Ovary (tissue), 3 donors: ENCODE data around the gene ZMYM1.

Experiments used
- CTCF ChIP-seq, 3 donors: fragments of 450-650 bp in 2 of 3; fragments of 200-600 bp in 1 of 3; IDR thresholded peaks; one replicate each; pipeline versions ENCODE4 v1.5.1 to v1.8.0; 2016 to 2022; ENCODE audit warnings: antibody characterized with exemption in 3 of 3, mild to moderate bottlenecking in 1 of 3
- EP300 ChIP-seq: sonication (generic); formaldehyde crosslinking; IDR thresholded peaks from one replicate; pipeline ENCODE4 v1.6.1; 2017; ENCODE audit warnings: antibody characterized with exemption
- donor health status: DM: no; HTN: no; CAD: no.

- TF ChIP-seq EP300 (no peak), CTCF (IDR thresholded peaks at IDR 0.05) (no peak)
Measured at GRCh38 chr1:35033346-35033745, 45.8 kb upstream of the ZMYM1 start.
